ENCODE measurements around the gene STK32A.

DNA sequence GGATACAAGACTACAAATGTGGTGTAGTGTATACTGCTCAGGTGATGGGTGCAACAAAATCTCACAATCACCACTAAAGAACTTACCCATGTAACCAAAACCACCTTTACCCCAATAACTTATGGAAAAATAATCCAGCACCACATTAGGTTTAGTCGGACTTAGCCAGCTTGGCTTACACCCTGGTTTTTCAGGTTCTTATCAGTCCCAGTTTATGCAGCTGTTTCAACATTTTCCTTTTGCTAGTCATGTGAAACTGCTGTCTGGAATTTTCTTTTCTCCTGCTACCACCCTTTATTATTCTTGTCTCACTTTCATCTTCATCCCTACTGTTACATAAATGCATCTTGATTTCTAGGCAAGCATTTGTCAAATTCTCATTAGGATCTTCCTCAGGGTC lies 51.5 kb downstream of the STK32A start:
- TF ChIP-seq, protein P1, sequence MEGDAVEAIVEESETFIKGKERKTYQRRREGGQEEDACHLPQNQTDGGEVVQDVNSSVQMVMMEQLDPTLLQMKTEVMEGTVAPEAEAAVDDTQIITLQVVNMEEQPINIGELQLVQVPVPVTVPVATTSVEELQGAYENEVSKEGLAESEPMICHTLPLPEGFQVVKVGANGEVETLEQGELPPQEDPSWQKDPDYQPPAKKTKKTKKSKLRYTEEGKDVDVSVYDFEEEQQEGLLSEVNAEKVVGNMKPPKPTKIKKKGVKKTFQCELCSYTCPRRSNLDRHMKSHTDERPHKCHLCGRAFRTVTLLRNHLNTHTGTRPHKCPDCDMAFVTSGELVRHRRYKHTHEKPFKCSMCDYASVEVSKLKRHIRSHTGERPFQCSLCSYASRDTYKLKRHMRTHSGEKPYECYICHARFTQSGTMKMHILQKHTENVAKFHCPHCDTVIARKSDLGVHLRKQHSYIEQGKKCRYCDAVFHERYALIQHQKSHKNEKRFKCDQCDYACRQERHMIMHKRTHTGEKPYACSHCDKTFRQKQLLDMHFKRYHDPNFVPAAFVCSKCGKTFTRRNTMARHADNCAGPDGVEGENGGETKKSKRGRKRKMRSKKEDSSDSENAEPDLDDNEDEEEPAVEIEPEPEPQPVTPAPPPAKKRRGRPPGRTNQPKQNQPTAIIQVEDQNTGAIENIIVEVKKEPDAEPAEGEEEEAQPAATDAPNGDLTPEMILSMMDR (IDR thresholded peaks at IDR 0.05), result no peak
- TF ChIP-seq POLR2A (IDR thresholded peaks at IDR 0.05) (no peak), POLR2AphosphoS5 (IDR thresholded peaks at IDR 0.05) (no peak)
